Stimulated activated CD8-positive, alpha-beta memory T cell treated with anti-CD3 and anti-CD28 coated beads, Interleukin-7, amount 100 ng/mL, for 24 hours (primary cell): Measurements from ENCODE around the gene LMTK2.
"Not testable (repeated sequence)": the region's sequence is repeated elsewhere in the genome, so short reads cannot be mapped to it uniquely, and the experiment has no call there.

Experiments used
- DNase-seq: peaks from one replicate; pipeline ENCODE4 v3.0.0-alpha.2; 2020; ENCODE audit warnings: low read depth

Gene LMTK2

DNA sequence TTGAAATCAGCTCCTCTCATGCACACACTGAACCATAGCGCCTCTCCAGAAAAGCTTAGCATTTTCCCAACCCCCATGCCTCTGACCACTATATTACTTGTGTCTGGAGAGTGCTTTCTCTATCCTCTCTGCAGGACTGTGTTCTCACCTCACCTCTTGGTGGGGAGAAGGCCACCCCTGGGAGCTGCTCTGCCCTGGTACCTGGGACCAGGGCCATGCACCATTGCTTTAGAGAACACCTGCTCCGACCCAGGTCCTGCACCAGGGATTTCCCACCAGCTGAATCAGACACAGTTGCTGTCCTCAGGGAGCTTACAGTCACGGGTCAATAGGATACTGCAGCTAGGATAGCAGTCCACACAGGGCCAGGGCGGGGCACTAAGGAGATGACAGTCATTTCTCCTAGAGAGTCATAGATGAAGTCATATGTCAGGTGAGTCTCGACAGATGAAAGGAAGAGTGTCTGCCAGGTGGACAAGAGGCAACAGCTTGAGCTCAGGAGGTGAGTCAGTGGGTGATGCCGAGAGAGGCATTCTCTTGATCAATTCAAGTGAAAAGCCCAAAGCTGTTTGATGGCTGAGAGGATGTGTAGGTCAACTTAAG lies 619 bp upstream of the LMTK2 start:
- DNase-seq: no peak

DNA sequence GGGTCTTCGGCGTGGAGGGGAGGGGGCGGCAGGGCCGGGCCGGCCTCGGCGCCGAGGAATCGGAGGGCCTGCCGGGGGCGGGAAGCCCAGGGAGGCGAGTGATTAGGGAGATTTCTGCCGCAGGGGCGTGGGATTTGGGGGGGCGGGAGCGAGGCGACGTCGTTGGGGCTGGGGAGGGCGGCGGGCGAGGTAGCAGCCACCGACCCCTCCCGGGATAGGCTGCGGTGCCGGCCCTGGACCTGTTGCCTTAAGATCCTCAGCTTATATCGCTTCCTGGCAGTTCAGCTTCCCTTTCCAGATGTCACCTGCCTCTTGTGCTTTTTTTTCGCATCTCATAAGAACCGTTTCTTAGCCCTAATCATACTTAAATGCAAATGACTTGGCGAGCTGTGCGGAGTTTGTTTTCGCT lies 655 bp downstream of the LMTK2 start:
- DNase-seq: no peak

DNA sequence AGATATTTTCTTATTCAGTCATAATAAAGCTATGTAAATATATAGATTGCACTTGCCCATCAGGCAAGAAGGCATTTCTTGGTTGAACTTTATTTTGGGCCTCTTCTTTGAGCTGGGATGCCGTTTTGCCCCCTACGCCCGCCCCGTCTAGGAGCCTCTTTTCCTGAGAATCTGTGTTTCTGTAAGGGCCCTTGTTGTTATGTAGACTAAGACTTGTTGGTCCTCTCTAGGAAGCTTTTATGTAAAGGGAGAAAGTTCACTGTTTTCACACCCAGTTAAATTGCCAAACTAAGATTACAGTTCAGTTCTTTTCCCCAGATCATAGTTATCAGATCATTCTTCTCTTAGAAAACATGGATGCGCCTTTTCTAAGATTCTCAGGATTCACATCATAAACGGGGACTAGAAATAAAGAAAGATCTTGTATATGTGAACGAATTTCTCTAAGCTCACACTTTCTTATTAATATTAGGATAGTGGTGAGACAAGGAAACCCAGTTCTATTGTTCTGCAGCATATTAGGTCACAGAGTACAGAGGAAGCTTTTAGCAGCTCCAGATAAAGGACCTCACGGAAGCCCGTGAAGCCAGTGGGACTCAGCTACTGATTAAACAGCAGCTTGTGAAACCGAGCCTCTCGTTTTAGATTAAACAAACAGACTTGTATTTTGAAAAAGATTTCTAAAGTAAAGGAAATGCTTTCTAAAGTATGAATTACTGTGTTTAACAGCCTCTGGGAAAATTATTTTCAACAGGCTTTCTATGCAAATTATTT lies 3.8 kb downstream of the LMTK2 start:
- DNase-seq: no peak

DNA sequence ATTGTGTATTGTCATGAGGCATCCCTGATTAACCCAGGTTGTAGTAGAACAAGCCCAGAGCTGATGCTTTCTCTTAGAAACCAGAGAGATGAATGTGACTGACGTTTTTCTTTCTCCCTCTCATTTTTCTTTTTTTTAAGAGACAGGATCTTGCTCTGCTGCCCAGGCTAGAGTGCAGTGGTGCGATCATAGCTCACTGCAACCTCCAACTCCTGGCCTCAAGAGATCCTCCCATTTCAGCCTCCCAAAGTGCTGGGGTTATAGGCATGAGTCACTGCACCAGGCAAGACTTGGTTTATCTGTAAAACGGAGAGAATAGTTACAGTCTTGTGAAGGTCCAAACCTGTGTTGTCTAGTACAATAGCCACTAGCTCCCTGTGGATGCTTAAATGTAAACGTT lies 5.4 kb downstream of the LMTK2 start:
- no peak for DNase-seq

DNA sequence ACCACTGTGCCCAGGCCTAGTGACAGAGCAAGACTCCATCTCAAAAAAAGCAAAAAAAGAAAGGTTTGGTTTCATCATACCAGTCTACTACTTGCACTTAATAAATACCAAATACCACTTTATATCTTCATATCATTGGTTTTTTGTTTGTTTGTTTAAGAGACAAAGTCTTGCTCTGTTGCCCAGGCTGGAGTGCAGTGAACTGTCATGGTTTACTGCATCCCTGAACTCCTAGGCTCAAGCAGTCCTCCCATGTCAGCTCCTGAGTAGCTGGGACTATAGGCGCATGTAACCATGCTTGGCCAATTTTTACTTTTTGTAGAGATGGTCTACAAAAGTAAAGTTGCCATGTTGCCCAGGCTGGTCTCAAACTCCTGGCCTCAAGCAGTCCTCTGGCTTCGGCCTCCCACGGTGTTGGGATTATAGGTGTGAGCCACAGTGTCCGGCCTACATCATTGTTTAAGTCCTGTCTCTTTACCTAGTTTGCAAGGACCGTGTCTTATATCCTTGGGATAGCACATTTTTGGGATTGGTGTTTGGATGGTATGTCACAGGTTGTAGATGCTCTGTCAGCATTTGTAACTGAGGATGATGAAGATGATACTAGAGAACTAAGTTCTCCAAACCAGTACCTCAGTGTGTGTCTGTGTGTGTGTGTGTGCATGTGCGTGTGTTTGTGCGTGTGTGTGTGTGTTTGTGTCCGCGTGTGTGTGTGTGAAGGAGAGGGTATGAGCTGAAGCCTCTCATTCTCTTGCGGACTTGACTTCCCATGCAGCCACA lies 9.3 kb downstream of the LMTK2 start:
- no peak for DNase-seq

DNA sequence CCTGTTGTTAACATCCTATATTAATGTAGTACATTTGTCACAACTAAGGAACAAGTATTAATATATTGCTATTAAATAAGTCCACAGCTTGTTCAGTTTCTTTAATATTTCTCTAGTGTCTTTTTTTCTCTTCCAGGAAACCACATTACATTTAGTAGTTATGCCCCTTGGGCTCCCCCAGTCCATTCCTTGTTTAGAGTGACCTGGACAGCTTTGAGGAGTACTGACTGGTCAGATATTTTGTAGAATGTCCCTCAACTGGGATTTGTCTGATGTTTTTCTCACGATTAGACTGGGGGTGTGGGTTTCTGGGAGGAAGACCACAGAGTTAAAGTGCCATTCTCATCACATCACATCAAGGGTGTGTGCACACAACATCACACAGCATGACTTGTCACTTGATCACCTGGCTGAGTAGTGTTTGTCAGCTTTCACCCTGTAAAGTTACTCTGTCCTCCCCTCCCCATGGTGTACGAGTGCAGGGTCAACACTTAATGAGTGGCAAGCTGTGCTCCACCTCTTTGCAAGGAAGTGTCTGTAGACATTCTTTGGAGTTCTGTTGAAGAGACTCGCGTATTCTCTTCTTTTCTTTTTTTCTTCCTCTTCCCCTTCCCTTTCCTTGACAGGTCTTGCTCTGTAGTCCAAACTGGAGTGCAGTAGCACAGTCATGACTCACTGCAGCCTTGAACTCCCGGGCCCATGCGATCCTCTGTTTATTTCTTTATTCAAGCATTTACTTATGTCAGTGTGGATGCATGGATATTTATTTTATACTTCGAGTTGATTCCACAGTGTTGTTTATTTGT lies 10.2 kb downstream of the LMTK2 start:
- no peak for DNase-seq

DNA sequence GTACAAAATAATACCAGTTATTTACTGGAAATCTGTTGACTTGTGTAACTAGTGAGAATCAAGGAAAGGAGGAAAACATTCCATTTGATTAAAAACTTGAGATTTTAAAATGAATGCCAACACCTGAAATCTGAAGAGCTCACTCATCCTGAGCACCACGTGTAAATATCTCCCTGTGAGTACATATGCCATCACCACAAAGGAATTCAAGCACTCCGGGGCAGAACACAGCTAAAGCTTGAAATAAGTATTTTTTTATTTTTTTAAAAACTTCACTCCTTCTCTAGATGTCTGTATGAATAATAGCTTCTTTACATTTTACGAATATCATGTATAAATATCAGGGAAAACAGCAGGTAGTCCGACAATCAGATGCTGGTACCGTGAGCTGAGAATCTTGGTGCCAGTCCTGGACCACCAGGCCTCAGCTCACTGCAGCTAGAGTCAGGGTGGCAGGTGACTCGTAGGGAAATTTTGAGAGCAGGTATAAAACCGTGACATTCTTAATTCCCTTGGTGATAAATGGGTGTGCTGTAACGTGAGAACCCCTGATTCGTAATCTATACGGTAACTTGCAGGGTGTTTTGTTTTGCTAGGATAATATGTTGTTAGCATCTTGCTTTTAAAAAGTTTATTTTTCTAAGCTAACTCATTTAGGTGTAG lies 12.7 kb downstream of the LMTK2 start:
- DNase-seq: no peak

DNA sequence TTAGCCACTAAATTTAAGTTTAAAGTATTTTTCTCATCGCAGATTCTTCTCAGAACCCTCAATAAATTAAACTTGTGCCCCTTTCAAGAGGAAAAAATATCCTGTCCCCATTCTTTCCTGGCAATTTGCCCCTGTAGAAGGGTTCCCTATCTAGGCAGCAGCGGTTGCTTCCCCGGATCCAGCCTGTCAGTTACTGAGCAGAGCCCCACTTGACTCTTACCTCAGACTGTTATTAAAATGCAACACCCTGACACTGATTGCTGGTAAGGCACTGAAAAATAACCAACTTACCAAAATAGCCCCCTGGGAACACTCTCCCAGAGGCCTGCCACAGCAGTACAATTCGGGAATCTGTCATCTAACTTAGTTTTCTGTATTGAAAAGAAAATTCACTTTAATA lies 13.9 kb downstream of the LMTK2 start:
- no peak for DNase-seq

DNA sequence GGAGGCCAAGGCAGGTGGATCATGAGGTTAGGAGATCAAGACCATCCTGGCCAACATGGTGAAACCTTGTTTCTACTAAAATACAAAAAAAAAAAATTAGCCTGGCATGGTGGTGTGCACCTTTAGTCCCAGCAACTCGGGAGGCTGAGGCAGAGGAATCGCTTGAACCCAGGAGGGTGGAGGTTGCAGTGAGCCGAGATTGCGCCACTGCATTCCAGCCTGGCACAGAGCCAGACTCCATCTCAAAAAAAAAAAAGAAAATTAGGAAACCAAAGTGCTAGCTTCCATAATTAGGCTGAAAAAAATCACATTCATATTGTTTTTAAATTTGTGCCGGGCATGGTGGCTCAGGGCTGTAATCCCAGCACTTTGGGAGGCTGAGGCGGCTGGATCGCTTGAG lies 14.7 kb downstream of the LMTK2 start:
- not testable (repeated sequence) for DNase-seq

DNA sequence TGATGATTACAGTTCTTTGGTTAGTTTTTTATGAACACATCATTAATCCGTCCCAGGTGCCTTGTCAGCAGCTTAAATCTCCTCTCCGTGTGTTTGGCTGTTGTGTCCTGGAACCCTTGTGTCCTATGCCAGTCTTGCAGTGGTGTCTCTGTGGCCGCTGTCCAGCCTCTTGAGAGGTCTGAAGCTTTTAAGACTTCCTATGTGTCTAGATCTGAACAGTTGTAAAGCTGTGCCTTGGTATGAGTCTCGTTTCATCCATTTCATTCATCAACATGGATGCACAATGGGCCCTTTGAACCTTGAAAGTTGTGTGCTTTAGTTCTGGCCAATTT lies 16.7 kb downstream of the LMTK2 start:
- no peak for DNase-seq

DNA sequence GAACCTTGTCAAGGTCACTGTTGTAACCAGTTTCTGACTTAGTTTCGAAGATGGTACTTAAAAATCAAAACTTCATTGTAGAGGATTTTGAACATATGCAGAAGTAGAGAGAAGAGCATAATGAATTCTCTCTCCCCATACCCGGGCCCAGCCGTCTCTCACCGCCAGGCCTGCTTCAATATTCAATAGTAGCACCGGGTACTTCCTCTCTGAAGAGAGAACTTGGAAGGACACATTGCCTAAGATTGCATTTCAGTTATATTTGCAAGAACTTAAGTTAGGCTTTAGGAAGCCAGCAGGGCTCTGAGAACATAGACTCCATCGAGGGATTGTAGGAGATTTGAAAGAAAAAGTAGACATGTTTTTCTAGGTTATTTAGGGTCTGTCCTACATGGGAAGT lies 19.1 kb downstream of the LMTK2 start:
- DNase-seq: no peak

DNA sequence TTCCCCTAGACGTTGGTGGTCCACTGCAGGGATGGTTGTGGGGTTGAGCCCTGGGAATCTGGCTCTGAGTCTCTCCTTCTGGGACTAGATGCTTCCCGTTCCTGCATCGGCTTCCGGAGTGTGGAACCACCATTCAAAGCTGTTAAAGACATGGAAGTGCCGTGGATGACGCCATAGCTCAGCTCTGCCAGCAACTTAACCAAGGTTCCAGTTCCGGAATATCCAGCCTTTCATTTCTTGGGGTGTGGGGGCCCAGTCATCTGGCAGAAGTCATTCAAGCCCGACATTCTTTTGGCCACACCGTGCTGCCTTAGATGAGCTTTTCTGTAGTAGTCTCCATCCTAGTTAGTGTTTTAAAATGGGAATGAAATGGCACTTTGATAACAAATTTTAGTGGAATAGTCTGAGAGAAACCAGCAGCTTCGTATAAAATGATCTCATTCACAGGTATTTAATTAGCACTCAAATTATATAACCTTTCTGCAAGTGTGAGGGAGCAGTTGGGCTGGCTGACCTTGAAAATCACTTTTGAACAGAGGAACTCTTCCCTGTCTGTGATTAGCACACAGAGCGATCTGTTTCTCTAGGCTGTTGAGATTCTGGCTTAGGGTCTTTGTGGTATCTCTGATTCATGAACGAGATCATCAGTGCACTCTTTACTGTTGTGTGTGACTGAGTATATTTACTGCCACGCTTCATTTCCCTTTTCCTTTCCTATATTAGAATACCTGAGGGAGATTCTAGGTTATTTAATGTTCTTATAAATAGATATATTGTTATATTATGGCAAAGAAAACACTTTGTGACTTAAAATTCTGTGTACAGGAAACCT lies 19.9 kb downstream of the LMTK2 start:
- no peak for DNase-seq

DNA sequence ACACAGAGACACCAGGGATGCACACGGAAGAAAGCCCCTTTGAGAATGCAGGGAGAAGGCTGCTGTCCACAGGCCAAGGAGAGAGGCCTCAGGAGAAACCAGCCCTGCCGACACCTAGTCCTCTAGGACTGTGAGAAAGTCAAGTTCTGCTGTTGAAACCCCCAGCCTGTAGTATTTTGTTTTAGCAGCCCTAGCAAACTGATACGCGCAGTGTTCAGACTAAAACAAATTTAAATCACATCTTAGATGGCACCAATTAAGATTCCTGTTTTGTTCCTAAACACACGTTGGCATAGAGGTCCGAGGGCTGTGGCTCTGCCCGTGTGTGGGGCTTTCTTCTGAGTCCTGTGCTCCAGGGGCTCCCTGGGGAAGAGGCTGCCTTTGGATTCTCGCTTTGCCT lies 21.7 kb downstream of the LMTK2 start:
- no peak for DNase-seq

DNA sequence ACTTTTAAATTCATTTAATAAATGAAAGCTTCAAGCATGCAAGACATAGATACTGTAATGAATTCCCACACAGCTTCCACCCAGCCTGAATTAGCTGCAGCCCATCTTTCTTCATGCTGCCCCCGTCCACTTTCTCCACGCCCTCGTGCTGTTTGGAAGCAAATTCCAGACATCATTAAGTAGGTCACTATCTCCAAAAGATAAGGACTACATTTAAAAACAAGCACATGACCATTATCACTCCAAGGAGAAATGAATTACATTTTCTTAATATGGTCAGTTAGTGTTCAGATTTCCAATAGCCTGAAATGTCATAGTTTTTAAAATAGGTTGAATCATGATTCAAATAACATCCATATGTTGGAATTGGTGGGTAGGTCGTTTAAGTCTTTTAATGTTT lies 24.3 kb downstream of the LMTK2 start:
- DNase-seq: no peak

DNA sequence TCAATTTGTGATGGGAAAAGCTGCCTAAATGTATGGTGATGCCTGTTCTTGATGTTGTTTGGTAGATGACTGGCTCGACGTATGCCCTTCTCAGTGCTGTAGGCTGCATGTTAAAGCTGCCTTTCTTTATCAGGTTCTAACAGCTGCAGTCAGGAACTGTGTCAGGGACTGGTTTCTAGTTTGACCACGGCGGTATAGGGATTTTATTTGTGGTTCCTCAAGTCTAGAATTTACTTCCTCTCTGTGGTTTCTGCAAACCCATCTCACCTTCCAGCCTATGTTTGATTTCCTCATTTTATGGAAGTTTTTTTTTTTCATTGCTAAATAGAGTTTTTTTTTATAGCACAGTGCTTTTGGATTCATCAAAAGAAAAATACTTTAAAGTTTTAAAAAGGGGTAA lies 26.5 kb downstream of the LMTK2 start:
- DNase-seq: no peak

DNA sequence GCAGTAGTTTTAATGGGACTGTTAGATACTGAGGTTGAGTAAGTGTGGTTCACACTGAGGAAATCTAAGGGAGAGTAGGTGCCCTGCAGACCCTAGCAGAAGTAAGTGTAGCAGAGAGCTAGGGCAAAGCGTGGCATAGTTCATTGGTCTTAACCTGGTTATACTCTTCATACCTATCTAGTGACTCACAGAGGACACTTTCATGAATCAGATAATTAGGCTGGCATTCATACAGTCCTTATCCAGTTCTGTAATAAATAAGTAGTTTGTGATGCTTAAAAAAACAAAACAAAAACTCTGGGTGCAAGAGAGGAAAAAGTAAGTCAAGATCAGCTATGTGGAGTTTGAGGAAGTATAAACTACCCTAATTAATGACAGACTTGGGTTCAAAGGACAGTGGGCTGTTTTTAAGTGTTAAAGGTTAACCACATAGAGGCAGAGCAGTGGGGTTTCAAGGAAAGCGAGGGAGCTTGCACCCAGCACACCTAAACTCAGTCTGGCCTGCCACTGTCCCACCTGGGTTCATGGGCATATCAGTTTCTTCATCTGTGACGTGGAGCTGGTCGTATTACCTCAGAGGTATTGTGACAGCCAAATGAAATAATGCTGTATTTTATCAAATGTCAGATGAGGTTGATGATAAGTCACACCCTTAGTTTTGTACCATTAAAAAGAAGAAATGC lies 27.1 kb downstream of the LMTK2 start:
- DNase-seq: no peak

DNA sequence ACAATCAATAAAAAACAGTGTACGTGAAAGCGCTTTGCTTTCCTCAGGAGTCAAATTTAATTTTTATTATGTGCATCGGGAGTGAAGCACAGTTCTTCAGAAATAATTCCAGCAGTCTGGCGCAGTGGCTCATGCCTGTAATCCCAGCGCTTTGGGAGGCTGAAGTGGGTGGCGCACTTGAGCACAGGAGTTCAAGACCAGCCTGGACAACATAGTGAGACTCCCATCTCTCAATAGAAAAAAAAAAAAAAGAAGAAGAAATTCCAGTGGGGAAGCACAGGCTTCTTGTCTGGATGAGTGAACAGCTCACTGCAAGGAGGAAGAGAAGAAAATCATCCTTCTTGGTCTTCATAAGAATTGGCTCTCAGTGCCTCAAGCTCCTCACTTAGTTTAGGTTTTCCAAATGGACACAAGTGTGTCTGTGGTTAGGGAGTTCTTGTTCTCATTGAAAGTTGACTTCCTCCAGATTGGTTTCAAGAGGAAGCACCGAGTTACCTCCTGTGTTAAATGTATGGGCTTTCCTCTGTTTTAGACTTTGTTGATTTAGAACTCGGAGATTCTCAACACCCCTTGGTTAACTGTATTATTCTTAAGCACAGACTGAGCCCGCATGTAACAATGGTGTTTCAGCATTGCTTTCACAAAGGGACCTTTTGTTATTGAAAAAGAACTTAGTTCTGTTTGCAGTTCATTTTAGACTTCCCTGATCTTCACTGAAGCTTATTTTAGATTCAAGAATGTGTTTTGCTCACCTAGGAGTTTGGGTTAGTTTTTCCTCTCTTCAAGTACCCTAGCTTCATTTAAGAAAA lies 28.0 kb downstream of the LMTK2 start:
- DNase-seq: no peak

DNA sequence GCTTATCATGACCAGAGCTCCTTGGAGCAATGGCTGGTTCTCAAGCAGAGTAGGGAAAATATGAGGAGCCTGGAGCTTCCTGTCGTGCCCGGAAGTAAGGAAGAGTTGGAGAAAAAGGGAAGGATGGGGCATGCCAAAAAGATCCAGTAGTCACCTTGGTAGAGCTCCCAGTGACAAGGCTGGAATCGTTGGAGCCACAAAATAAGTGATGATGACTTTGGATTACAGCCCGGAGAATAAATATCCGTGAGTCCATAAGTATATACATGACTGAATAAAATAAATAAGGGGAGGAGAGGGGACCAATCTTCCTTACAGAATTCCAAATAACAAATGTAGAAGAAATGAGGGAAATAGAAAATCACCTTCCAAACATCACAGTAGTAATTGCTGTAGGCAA lies 29.3 kb downstream of the LMTK2 start:
- DNase-seq: no peak

DNA sequence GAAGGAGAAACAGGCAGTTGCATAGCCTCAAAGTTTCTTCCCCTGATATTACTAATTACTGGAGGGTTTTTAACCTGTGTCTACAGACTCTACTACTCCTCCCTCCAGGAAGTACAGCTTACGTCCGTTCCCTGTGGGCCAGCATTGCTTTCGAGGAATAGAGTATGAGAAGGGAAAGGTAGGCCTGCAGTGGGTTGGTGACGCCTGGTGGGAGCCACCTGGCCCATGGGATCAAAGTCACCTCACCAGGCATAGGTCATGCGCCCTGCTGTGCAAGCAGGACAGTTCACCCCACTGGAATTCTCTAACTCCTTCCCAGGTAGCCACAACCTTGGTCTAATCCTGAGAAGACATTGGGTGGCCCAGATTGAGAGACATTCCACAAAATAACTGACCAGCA lies 29.8 kb downstream of the LMTK2 start:
- DNase-seq: no peak
